GM21447 (cell line): ENCODE data around the gene PPP1R3F.

Experiments
- ATAC-seq: cut with Tn5 transposase; IDR thresholded peaks from one replicate; pipeline ENCODE4 v1.9.1; 2021; ENCODE audit not compliant: unreplicated experiment

PPP1R3F gene

DNA sequence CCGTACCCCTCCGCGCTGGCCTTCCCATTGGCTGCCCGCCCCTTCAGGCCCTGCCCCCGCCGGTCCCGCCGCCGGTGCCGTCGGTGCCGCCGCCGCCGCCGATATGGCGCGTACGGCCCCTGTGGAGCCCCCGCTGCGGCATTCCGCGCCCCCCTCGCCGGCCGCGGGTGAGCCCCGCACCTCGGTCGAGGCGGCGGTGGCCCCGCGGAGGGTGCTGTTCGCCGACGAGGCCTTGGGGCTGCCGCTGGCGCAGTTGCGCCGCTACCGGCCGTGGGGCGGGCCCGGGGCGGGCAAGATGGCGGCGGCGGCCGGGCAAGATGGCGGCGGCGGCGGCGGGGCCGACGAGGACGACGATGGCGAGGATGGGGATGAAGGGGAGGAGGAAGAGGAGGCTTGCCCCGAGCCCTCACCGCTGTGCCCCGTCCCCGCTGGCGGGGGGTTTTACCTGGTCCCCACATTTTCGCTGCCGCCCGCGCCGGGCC is at the start of gene PPP1R3F:
TSS of gene PPP1R3F (plus strand) at position 27 of the 482 bp plus-strand sequence. CDS start at position 104, 77 bp downstream.
- peak; percentile 11 for ATAC-seq

DNA sequence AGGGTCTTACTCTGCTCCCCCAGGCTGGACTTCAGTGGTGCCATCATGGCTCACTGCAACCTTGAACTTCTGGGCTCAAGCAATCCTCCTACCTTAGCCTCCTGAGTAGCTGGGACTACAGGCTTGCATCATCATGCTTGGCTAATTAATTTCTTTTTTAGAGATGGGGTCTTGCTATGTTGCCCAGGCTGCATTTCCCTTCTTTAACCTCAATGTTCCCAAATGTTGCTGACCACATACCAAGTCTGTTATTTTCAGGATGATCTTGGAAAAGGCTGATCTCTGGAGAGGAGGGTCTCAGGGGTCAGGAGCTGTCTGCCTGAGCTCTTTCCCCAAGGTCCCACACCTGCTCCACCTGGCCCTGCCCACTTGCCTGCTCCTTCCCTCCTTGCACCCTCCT is 49.5 kb upstream of the PPP1R3F start:
- ATAC-seq: no peak

GRCh38 chrX:49221868-49222267 is 47.7 kb upstream of the PPP1R3F start:
- no peak for ATAC-seq

GRCh38 chrX:49225858-49226257 is 43.7 kb upstream of the PPP1R3F start:
- no peak for ATAC-seq

DNA sequence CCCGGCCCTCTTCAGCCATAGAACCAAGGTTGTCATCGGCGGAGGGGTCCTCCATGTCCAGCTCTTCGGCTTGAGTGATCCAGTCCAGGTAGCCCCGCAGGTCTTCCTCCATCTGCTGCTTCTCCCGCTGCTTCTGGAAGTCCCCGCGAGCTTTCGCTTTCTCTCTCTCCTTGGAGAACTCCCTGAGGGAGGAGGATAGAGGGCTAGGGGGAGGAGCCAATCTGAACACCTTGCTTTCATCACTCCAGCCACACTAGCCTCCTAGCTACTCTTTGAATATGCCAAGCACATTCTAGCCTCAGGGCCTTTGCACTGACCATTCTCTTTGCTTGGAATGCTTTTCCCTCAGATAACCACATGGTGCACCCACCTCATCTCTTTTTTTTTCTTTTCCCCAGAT is 42.6 kb upstream of the PPP1R3F start:
- ATAC-seq: no peak

GRCh38 chrX:49227726-49228125 is 41.9 kb upstream of the PPP1R3F start:
- no peak for ATAC-seq

- ATAC-seq: no peak
Measured at GRCh38 chrX:49228185-49228584, 41.4 kb upstream of the PPP1R3F start.

- peak; percentile 57 for ATAC-seq
Measured at GRCh38 chrX:49230500-49231232, 38.9 kb upstream of the PPP1R3F start.

GRCh38 chrX:49231333-49232000 is 38.1 kb upstream of the PPP1R3F start:
- ATAC-seq: no peak

GRCh38 chrX:49232525-49232924 is 37.1 kb upstream of the PPP1R3F start:
- ATAC-seq: no peak

- no peak for ATAC-seq
Measured at GRCh38 chrX:49233176-49233575, 36.4 kb upstream of the PPP1R3F start, which contains the start of gene CACNA1F. Gene CACNA1F, minus strand, starts transcription at chrX:49233340. Its CDS starts 31 bp downstream, at chrX:49233309.

- ATAC-seq: no peak
Measured at GRCh38 chrX:49233887-49234555, 35.6 kb upstream of the PPP1R3F start.

DNA sequence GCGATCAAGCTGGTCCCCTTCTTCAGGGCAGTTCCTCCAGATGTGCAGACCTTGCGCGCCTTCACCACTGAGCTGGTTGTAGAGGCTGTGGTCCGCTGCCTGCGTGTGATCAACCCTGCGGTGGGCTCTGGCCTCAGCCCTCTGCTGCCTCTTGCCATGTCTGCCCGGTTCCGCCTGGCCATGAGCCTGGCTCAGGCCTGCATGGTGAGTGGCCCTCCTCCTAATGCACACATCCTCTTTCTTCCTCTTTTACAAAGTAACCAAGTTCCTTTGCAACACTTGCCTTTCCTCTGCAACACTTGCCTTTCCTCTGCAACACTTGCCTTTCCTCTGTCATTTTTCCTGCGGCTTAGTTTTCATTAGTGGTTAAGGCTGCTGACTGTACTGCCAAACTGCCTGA is 32.5 kb upstream of the PPP1R3F start:
- ATAC-seq: no peak

- no peak for ATAC-seq
Measured at GRCh38 chrX:49238735-49239134, 30.9 kb upstream of the PPP1R3F start.

DNA sequence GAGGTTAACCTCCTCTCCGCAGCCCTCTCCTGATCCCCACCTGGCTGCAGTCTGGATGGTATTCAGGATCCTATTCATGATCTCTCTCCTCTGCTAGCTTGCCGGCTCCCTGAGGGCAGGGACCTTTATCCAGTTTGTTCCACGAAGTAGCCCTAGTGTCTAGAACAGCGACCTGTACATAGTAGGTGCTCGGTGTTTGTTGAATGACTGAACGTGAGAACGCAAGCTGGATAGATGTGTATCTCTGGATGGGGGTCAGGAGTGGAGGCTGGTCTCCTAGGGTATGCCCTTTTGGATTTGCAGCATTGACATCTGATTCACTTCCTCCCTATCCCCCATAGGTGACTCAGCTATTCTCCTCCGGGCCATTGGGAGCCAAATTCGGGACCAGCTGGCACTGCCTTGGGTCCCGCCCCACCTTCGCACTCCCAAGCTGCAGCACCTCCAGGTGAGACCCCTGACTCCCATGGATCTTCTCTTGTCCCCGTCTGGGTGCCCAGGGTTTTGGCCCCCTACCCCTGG is 27.0 kb upstream of the PPP1R3F start:
- no peak for ATAC-seq

GRCh38 chrX:49243166-49243565 is 26.4 kb upstream of the PPP1R3F start:
- no peak for ATAC-seq

GRCh38 chrX:49244207-49244606 is 25.4 kb upstream of the PPP1R3F start:
- ATAC-seq: no peak

GRCh38 chrX:49246541-49246940 is 23.1 kb upstream of the PPP1R3F start:
- no peak for ATAC-seq

DNA sequence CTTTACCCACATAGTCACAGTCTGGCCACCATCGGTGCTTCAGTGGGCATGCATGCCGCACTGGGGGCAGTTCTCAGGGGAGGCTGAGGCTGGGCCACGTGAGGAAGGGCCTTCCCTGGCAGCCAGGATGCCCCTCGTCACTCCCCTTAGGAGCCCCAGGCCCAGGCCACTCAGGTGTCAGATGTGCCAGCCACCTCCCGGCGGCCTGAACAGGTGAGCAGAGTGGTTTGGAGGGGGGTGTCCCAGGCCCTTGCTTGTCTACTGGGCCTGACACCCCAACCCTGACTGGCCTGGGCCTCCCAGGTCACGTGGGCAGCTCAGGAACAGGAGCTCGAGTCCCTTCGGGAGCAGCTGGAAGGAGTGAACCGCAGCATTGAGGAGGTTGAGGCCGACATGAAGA is 22.2 kb upstream of the PPP1R3F start:
- no peak for ATAC-seq

GRCh38 chrX:49247916-49248811 is 21.4 kb upstream of the PPP1R3F start:
- ATAC-seq: no peak

DNA sequence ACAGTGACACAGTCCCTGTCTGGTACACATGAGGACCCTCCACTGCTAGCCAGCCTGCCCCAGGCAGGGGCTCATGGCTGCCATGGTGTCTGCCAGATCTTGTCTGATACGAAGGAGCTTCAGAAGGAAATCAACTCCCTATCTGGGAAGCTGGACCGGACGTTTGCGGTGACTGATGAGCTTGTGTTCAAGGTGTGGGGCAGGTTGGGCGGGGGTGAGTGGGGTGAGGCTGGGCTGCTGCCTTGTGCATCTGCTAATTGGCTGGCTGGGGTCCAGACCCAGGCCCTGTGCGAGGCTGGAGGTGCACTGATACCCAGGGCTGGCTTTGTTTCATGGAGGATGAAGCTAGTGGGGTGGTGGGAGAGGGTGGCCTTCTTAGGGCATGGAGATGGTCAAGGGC is 20.5 kb upstream of the PPP1R3F start:
- no peak for ATAC-seq
